SK-N-SH (cell line): Measurements from ENCODE around the gene EDC4. TPM values are rescaled to one million over a fixed set of nuclear protein-coding genes. Genes with fewer than 3 reads are reported as not detected.

Experiments
- CTCF ChIA-PET: fragments of 300-600, 350-600 bp; formaldehyde crosslinking; extraction: SDS; loops from one replicate; lab custom pipeline; 2021; lab: Yijun Ruan, JAX
- POLR2A ChIA-PET: fragments of 350-600 bp; sonication (Branson Sonifier 250); formaldehyde crosslinking; extraction: SDS; loops from one replicate; lab custom pipeline; 2020; ENCODE audit warnings: antibody characterized with exemption, inconsistent platforms; lab: Yijun Ruan, JAX
- DNase-seq: peaks from one replicate; pipeline ENCODE4 v3.0.0; 2012
- H2AFZ ChIP-seq: fragments of 200-600 bp; sonication (generic); 2 replicates; pipeline ENCODE4 v1.8.1; 2016; ENCODE audit warnings: antibody characterized with exemption, mild to moderate bottlenecking, low read depth
- H3F3A ChIP-seq: fragments of 200-600 bp; sonication (generic); replicated peaks from 2 replicates; pipeline ENCODE3; 2016; ENCODE audit warnings: antibody characterized with exemption, mild to moderate bottlenecking; ENCODE audit not compliant: insufficient read depth
- H3K27ac ChIP-seq, 2 experiments: fragments of 200-500 bp in 1 of 2; fragments of 200-600 bp in 1 of 2; sonication (Bioruptor generic) in 1 of 2; sonication (generic), shearing (Covaris generic) in 1 of 2; 2 replicates each; pipeline versions ENCODE4 v1.5.1 to v1.6.1; 2014 to 2016; ENCODE audit warnings: low read depth in 2 of 2, inconsistent platforms in 1 of 2, low read length in 1 of 2, mild to moderate bottlenecking in 1 of 2, mixed read lengths in 1 of 2
- H3K27me3 ChIP-seq: fragments of 200-600 bp; sonication (generic), shearing (Covaris generic); 2 replicates; pipeline ENCODE4 v1.6.1; 2016; ENCODE audit warnings: mixed run types; ENCODE audit not compliant: insufficient read depth
- H3K36me3 ChIP-seq, 2 experiments: fragments of 200-500 bp in 1 of 2; fragments of 200-600 bp in 1 of 2; sonication (Bioruptor generic) in 1 of 2; sonication (generic) in 1 of 2; replicated peaks in 1 of 2; 2 replicates each; pipeline versions ENCODE3 to v1.5.1; 2014 to 2016; ENCODE audit warnings: low read length in 1 of 2, mild to moderate bottlenecking in 1 of 2; ENCODE audit not compliant: insufficient read depth in 2 of 2, control insufficient read depth in 1 of 2
- H3K4me1 ChIP-seq, 2 experiments: fragments of 200-500 bp in 1 of 2; fragments of 200-600 bp in 1 of 2; sonication (Bioruptor generic) in 1 of 2; sonication (generic), shearing (Covaris generic) in 1 of 2; 2 replicates each; pipeline versions ENCODE4 v1.5.1 to v1.6.1; 2014 to 2016; ENCODE audit warnings: low read depth in 1 of 2, low read length in 1 of 2, mixed run types in 1 of 2; ENCODE audit not compliant: insufficient read depth in 2 of 2, control insufficient read depth in 1 of 2
- H3K4me2 ChIP-seq: fragments of 200-600 bp; sonication (generic), shearing (Covaris generic); 2 replicates; pipeline ENCODE4 v1.6.1; 2017; ENCODE audit warnings: mixed run types
- H3K4me3 ChIP-seq, 2 experiments: fragments of 200-500 bp in 1 of 2; fragments of 200-600 bp in 1 of 2; sonication (Bioruptor generic) in 1 of 2; sonication (generic), shearing (Covaris generic) in 1 of 2; 2 replicates each; pipeline versions ENCODE4 v1.5.1 to v1.8.1; 2014 to 2016; ENCODE audit warnings: low read depth in 2 of 2, inconsistent platforms in 1 of 2, low read length in 1 of 2, mild to moderate bottlenecking in 1 of 2, mixed read lengths in 1 of 2, moderate library complexity in 1 of 2
- H3K79me2 ChIP-seq: fragments of 200-600 bp; sonication (generic); 2 replicates; pipeline ENCODE4 v1.8.1; 2017; ENCODE audit warnings: mild to moderate bottlenecking; ENCODE audit not compliant: insufficient read depth
- H3K9ac ChIP-seq: fragments of 200-600 bp; sonication (generic); 2 replicates; pipeline ENCODE4 v1.6.1; 2017; ENCODE audit warnings: mixed run types
- H3K9me2 ChIP-seq: fragments of 200-600 bp; sonication (generic); 2 replicates; pipeline ENCODE4 v1.6.1; 2017; ENCODE audit warnings: mixed run types
- H3K9me3 ChIP-seq: fragments of 200-600 bp; sonication (generic); 2 replicates; pipeline ENCODE4 v1.6.1; 2017; ENCODE audit warnings: mixed run types, mild to moderate bottlenecking, moderate library complexity
- H4K20me1 ChIP-seq: fragments of 200-600 bp; sonication (generic); 2 replicates; pipeline ENCODE4 v1.6.1; 2017; ENCODE audit warnings: mild to moderate bottlenecking, mixed run types; ENCODE audit not compliant: insufficient read depth
- CHD2 ChIP-seq: fragments of 150-350 bp; IDR thresholded peaks from 2 replicates; pipeline ENCODE4 v1.6.1; 2018; ENCODE audit warnings: low read length; ENCODE audit not compliant: partially characterized antibody
- CTCF ChIP-seq: fragments of 200-600 bp; sonication (generic); IDR thresholded peaks from 2 replicates; pipeline ENCODE4 v1.6.1; 2017; ENCODE audit warnings: antibody characterized with exemption, mild to moderate bottlenecking, moderate library complexity
- FOXM1 ChIP-seq: IDR thresholded peaks from 2 replicates; pipeline ENCODE4 v1.4.0; 2012; ENCODE audit warnings: low read depth, mild to moderate bottlenecking
- GABPA ChIP-seq: IDR thresholded peaks from 2 replicates; pipeline ENCODE4 v1.4.0; 2012; ENCODE audit warnings: low read depth, mild to moderate bottlenecking
- GATA2 ChIP-seq: sonication (generic); formaldehyde crosslinking; IDR thresholded peaks from 2 replicates; pipeline ENCODE4 v1.5.0; 2020; ENCODE audit warnings: mild to moderate bottlenecking, missing genetic modification reagents
- IRF3 ChIP-seq: fragments of 150-350 bp; IDR thresholded peaks from 2 replicates; pipeline ENCODE4 v1.6.1; 2016; ENCODE audit warnings: mild to moderate bottlenecking, low read depth, low read length
- JUND ChIP-seq: IDR thresholded peaks from 2 replicates; pipeline ENCODE4 v1.4.0; 2012
- MXI1 ChIP-seq: IDR thresholded peaks from 2 replicates; pipeline ENCODE4 v1.6.1; 2012; ENCODE audit warnings: mild to moderate bottlenecking, low read depth, low read length, improper control_type of control experiment
- NFIC ChIP-seq: IDR thresholded peaks from 2 replicates; pipeline ENCODE4 v1.4.0; 2012; ENCODE audit warnings: borderline replicate concordance
- NRF1 ChIP-seq: IDR thresholded peaks from 2 replicates; pipeline ENCODE4 v1.6.1; 2012; ENCODE audit warnings: low read depth, mild to moderate bottlenecking, low read length
- PBX3 ChIP-seq: IDR thresholded peaks from 2 replicates; pipeline ENCODE4; 2012
- RCOR1 ChIP-seq: fragments of 150-350 bp; IDR thresholded peaks from 2 replicates; pipeline ENCODE4 v1.6.1; 2017; ENCODE audit warnings: antibody characterized with exemption, low read length
- REST ChIP-seq: IDR thresholded peaks from 2 replicates; pipeline ENCODE4 v1.6.1; 2012; ENCODE audit warnings: mild to moderate bottlenecking, low read depth, low read length, moderate library complexity
- SMC3 ChIP-seq: IDR thresholded peaks from 2 replicates; pipeline ENCODE4 v1.6.1; 2012; ENCODE audit warnings: low read depth, low read length, improper control_type of control experiment
- TEAD4 ChIP-seq: IDR thresholded peaks from 2 replicates; pipeline ENCODE4 v1.4.0; 2012; ENCODE audit warnings: mild to moderate bottlenecking, borderline replicate concordance; ENCODE audit not compliant: insufficient read depth
- USF1 ChIP-seq: IDR thresholded peaks from 2 replicates; pipeline ENCODE4 v1.4.0; 2012; ENCODE audit warnings: low read depth, borderline replicate concordance
- USF2 ChIP-seq: fragments of 150-350 bp; IDR thresholded peaks from 2 replicates; pipeline ENCODE4 v1.6.1; 2017; ENCODE audit warnings: antibody characterized with exemption, low read length, low read depth, borderline replicate concordance
- YY1 ChIP-seq: IDR thresholded peaks from 2 replicates; pipeline ENCODE4 v1.4.0; 2012; ENCODE audit warnings: low read depth, mild to moderate bottlenecking
- WGBS: methylation state at CpG from one replicate; pipeline ENCODE4 v1.1.6; 2017; ENCODE audit warnings: low lambda C conversion rate; 5-methylcytosine and 5-hydroxymethylcytosine counted together
- polyA plus RNA-seq, 3 experiments: library from polyadenylated mRNA; depleted of rRNA; stranded (reverse); fragments of >200 nt; gene quantifications; 2 replicates each; pipeline ENCODE4 v1.2.3, GENCODE V29; 2012

Gene EDC4
- polyA plus RNA-seq, 1 of the 3 experiments (the other 2 are of a cell fraction), result 38.0 TPM

GRCh38 chr16:67841198-67841815 is 31.5 kb upstream of the EDC4 start:
- Histone ChIP-seq H3K9ac (peak overlapping the region; percentile 93; the same call in 1 of the 2 replicates), H2AFZ (peak overlapping the region; percentile 97)
- TF ChIP-seq SMC3 (no peak), GATA2 (no peak), REST (no peak), USF2 (no peak), IRF3 (no peak), CTCF (no peak), USF1 (no peak), GABPA (no peak), PBX3 (no peak), MXI1 (no peak), RCOR1 (no peak), CHD2 (no peak), JUND (no peak), FOXM1 (no peak), YY1 (no peak), NFIC (no peak), TEAD4 (no peak), NRF1 (no peak)
- TF ChIP-seq, all 33 proteins: peak for 0
- H3F3A ChIP-seq, result peaks cover 28% of the 10 kb centered on the region
- no peaks in the 10 kb centered on the region for H3K9me3 ChIP-seq
- no peaks in the 10 kb centered on the region; the same call in 1 of the 2 replicates for H4K20me1 ChIP-seq
- CTCF ChIA-PET, result interaction anchor here (0.8 to 3.5 kb wide), 11 partner anchors 8 to 321 kb away, joined by 3 to 25 read pairs (median 3); partner anchors contain the start of genes CTRL, NRN1L, RANBP10 and TSNAXIP1
- H3K27ac ChIP-seq, result peak overlapping the region; percentile 98 to 99; a peak in 3 of 4 replicates
- H3K36me3 ChIP-seq, result peaks cover 0 to 5% of the 10 kb centered on the region in 2 experiments
- peaks cover 37% of the 10 kb centered on the region for H3K79me2 ChIP-seq
- no peak for DNase-seq
- H3K4me1 ChIP-seq, result peaks cover 26 to 36% of the 10 kb centered on the region in 2 experiments
- H3K9me2 ChIP-seq, result no peaks in the 10 kb centered on the region
- peak overlapping the region; percentile 77 to 97 for H3K4me3 ChIP-seq
- WGBS, result 68% methylated on average over 17 of the region's 17 CpGs
- peak overlapping the region; percentile 91 for H3K4me2 ChIP-seq
- POLR2A ChIA-PET, result no interaction called here
- no peaks in the 10 kb centered on the region for H3K27me3 ChIP-seq
